Measurements from ENCODE around the gene KCTD20.

GRCh38 chr6:36442103-36442670 is 613 bp upstream of the KCTD20 start:
- TF ChIP-seq CTCF (IDR thresholded peaks at IDR 0.05; ENCODE audit: low read depth, low read length, missing input control): no peak
- no peak for TF ChIP-seq GABPA (IDR thresholded peaks at IDR 0.05 in 1 of 2, conservative IDR thresholded peaks at IDR 0.05 in 1 of 2)
- no peak for TF ChIP-seq ZBTB33 (IDR thresholded peaks at IDR 0.05)
- no peak for TF ChIP-seq TAF1 (conservative IDR thresholded peaks at IDR 0.05)
- TF ChIP-seq JUND (IDR thresholded peaks at IDR 0.05): no peak
- TF ChIP-seq MAX (IDR thresholded peaks at IDR 0.05): no peak
- TF ChIP-seq RAD21 (IDR thresholded peaks at IDR 0.05): no peak
- TF ChIP-seq RXRA (IDR thresholded peaks at IDR 0.05): no peak
- TF ChIP-seq FOXA1 (IDR thresholded peaks at IDR 0.05): no peak
- TF ChIP-seq YY1 (IDR thresholded peaks at IDR 0.05): no peak
- no peak for TF ChIP-seq ATF3 (IDR thresholded peaks at IDR 0.05)
- no peak for TF ChIP-seq REST (IDR thresholded peaks at IDR 0.05)
- no peak for TF ChIP-seq SP1 (IDR thresholded peaks at IDR 0.05)
- TF ChIP-seq EGR1 (IDR thresholded peaks at IDR 0.05; ENCODE audit: low read depth in 2 of 2): no peak

Data from liver (tissue), 3 donors.